Osteoblast (primary cell): ENCODE measurements around the gene SLC16A13. TPM values are rescaled to one million over a fixed set of nuclear protein-coding genes. Genes with fewer than 3 reads are reported as not detected.

Source experiments
- DNase-seq: peaks from one replicate; pipeline ENCODE4 v3.0.0; 2011; ENCODE audit warnings: low spot score, mixed read lengths; ENCODE audit not compliant: insufficient read length; ENCODE audit errors: missing footprints
- H2AFZ ChIP-seq: 2 replicates; pipeline ENCODE4 v1.6.0; 2011; ENCODE audit warnings: mild to moderate bottlenecking, low read length
- H3K27ac ChIP-seq: 2 replicates; pipeline ENCODE4 v1.5.1; 2011; ENCODE audit warnings: mild to moderate bottlenecking, low read depth, low read length, moderate library complexity
- H3K27me3 ChIP-seq: 2 replicates; pipeline ENCODE4 v1.6.0; 2012; ENCODE audit warnings: mild to moderate bottlenecking, control low read depth, inconsistent platforms, low read length, moderate library complexity; ENCODE audit not compliant: insufficient read depth
- H3K36me3 ChIP-seq: 2 replicates; pipeline ENCODE4 v1.5.1; 2011; ENCODE audit warnings: mild to moderate bottlenecking, low read length, control low read depth, moderate library complexity; ENCODE audit not compliant: insufficient read depth
- H3K4me1 ChIP-seq: 2 replicates; pipeline ENCODE4 v1.5.1; 2011; ENCODE audit warnings: mild to moderate bottlenecking, low read length, control low read depth, moderate library complexity; ENCODE audit not compliant: insufficient read depth
- H3K4me2 ChIP-seq: 2 replicates; pipeline ENCODE4 v1.6.0; 2011; ENCODE audit warnings: mild to moderate bottlenecking, low read length; ENCODE audit not compliant: insufficient read depth
- H3K4me3 ChIP-seq: fragments of 200-600 bp; sonication (generic); 3 replicates; pipeline ENCODE4 v1.5.1; 2012; ENCODE audit warnings: mild to moderate bottlenecking, low read length, inconsistent platforms; ENCODE audit not compliant: insufficient read depth
- H3K79me2 ChIP-seq: 2 replicates; pipeline ENCODE4 v1.6.0; 2012; ENCODE audit warnings: mild to moderate bottlenecking, low read length, control low read depth, inconsistent platforms; ENCODE audit not compliant: insufficient read depth
- H3K9me3 ChIP-seq: 2 replicates; pipeline ENCODE4 v1.5.1; 2011; ENCODE audit warnings: low read depth, low read length, control low read depth
- H4K20me1 ChIP-seq: 2 replicates; pipeline ENCODE4 v1.6.0; 2012; ENCODE audit warnings: mild to moderate bottlenecking, low read length, control low read depth; ENCODE audit not compliant: insufficient read depth
- CTCF ChIP-seq: IDR thresholded peaks from 2 replicates; pipeline ENCODE4 v1.5.1; 2011; ENCODE audit warnings: mild to moderate bottlenecking, low read depth, low read length, moderate library complexity; ENCODE audit errors: extremely low read depth
- total RNA-seq: library from RNA; depleted of rRNA; stranded (reverse); fragments of >200 nt; gene quantifications from 2 replicates; pipeline ENCODE4 v1.2.3, GENCODE V29; 2012

The SLC16A13 gene
- total RNA-seq, 1 donor: 1.4 TPM

- Histone ChIP-seq H2AFZ (no peak overlapping the region), H3K4me1 (no peaks in the 10 kb centered on the region), H3K36me3 (peaks cover 25% of the 10 kb centered on the region), H3K79me2 (no peaks in the 10 kb centered on the region), H3K4me3 (peak overlapping the region; percentile 30), H3K4me2 (peak overlapping the region; percentile 28), H3K27ac (no peak overlapping the region), H3K9me3 (no peaks in the 10 kb centered on the region), H4K20me1 (peaks cover 3% of the 10 kb centered on the region), H3K27me3 (no peaks in the 10 kb centered on the region)
- DNase-seq: no peak
- TF ChIP-seq CTCF: no peak
These were observed 39.4 kb upstream of the SLC16A13 start for GRCh38 chr17:6996256-6997011.

GRCh38 chr17:6997171-6997570, 38.6 kb upstream of the SLC16A13 start:
- Histone ChIP-seq H3K4me3 (no peak overlapping the region), H3K27ac (no peak overlapping the region), H4K20me1 (peaks cover 5% of the 10 kb centered on the region), H3K4me2 (no peak overlapping the region), H3K27me3 (no peaks in the 10 kb centered on the region), H3K9me3 (no peaks in the 10 kb centered on the region), H3K4me1 (no peaks in the 10 kb centered on the region), H3K36me3 (peaks cover 32% of the 10 kb centered on the region), H3K79me2 (peaks cover 3% of the 10 kb centered on the region), H2AFZ (no peak overlapping the region)
- DNase-seq: no peak
- TF ChIP-seq CTCF: no peak

GRCh38 chr17:6998855-6999508, 36.8 kb upstream of the SLC16A13 start:
- no peak overlapping the region for H3K27ac ChIP-seq
- H2AFZ ChIP-seq: no peak overlapping the region
- no peaks in the 10 kb centered on the region for H3K27me3 ChIP-seq
- H3K36me3 ChIP-seq: peaks cover 45% of the 10 kb centered on the region
- DNase-seq: no peak
- no peaks in the 10 kb centered on the region for H3K9me3 ChIP-seq
- no peaks in the 10 kb centered on the region for H3K4me1 ChIP-seq
- no peak overlapping the region for H3K4me2 ChIP-seq
- no peak for TF ChIP-seq CTCF
- H4K20me1 ChIP-seq: peaks cover 17% of the 10 kb centered on the region
- no peak overlapping the region for H3K4me3 ChIP-seq
- H3K79me2 ChIP-seq: peaks cover 13% of the 10 kb centered on the region

GRCh38 chr17:7001318-7001961, 34.4 kb upstream of the SLC16A13 start:
- Histone ChIP-seq H3K27me3 (no peaks in the 10 kb centered on the region), H2AFZ (no peak overlapping the region), H4K20me1 (peaks cover 25% of the 10 kb centered on the region), H3K4me2 (no peak overlapping the region), H3K4me1 (no peaks in the 10 kb centered on the region), H3K36me3 (peaks cover 45% of the 10 kb centered on the region), H3K9me3 (no peaks in the 10 kb centered on the region), H3K4me3 (no peak overlapping the region), H3K79me2 (peaks cover 22% of the 10 kb centered on the region), H3K27ac (no peak overlapping the region)
- peak; percentile 58 for TF ChIP-seq CTCF
- DNase-seq: no peak
